Measurements from ENCODE around the gene ADAM19. TPM values are rescaled to one million over a fixed set of nuclear protein-coding genes. Genes with fewer than 3 reads are reported as not detected.

Gene ADAM19
- total and polyA plus RNA-seq, 2 experiments from 2014 or later, result 9.1 to 13.2 TPM

- Histone ChIP-seq H3K79me2 (replicated peaks; ENCODE audit: insufficient read depth) (no peaks in the 10 kb centered on the region), H3K9me2 (ENCODE audit: insufficient read depth) (no peaks in the 10 kb centered on the region), H3K4me3 (no peak overlapping the region), H3K27me3 (ENCODE audit: insufficient read depth) (no peaks in the 10 kb centered on the region), H3K4me1 (ENCODE audit: insufficient read depth) (no peaks in the 10 kb centered on the region), H3K36me3 (ENCODE audit: insufficient read depth) (no peaks in the 10 kb centered on the region), H3K4me2 (no peak overlapping the region), H3K27ac (ENCODE audit: low read depth) (no peak overlapping the region), H2AFZ (no peak overlapping the region), H4K20me1 (replicated peaks; ENCODE audit: insufficient read depth) (no peaks in the 10 kb centered on the region), H3F3A (replicated peaks; ENCODE audit: low read depth) (no peaks in the 10 kb centered on the region)
- H3K27ac Mint-ChIP-seq, result no peak overlapping the region
- H3K4me1 Mint-ChIP-seq, result no peaks in the 10 kb centered on the region
- no peak overlapping the region for H3K4me3 Mint-ChIP-seq
- peaks cover under 1% of the 10 kb centered on the region for H3K27me3 Mint-ChIP-seq (ENCODE audit: insufficient read depth, low read depth, poor library complexity)
- peaks cover 15% of the 10 kb centered on the region for H3K36me3 Mint-ChIP-seq (ENCODE audit: low read depth)
- no peaks in the 10 kb centered on the region for H3K9me3 Mint-ChIP-seq
- TF ChIP-seq, protein P1, sequence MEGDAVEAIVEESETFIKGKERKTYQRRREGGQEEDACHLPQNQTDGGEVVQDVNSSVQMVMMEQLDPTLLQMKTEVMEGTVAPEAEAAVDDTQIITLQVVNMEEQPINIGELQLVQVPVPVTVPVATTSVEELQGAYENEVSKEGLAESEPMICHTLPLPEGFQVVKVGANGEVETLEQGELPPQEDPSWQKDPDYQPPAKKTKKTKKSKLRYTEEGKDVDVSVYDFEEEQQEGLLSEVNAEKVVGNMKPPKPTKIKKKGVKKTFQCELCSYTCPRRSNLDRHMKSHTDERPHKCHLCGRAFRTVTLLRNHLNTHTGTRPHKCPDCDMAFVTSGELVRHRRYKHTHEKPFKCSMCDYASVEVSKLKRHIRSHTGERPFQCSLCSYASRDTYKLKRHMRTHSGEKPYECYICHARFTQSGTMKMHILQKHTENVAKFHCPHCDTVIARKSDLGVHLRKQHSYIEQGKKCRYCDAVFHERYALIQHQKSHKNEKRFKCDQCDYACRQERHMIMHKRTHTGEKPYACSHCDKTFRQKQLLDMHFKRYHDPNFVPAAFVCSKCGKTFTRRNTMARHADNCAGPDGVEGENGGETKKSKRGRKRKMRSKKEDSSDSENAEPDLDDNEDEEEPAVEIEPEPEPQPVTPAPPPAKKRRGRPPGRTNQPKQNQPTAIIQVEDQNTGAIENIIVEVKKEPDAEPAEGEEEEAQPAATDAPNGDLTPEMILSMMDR (conservative IDR thresholded peaks at IDR 0.05; ENCODE audit: low read depth in 2 of 2), result no peak
- TF ChIP-seq, protein P2, sequence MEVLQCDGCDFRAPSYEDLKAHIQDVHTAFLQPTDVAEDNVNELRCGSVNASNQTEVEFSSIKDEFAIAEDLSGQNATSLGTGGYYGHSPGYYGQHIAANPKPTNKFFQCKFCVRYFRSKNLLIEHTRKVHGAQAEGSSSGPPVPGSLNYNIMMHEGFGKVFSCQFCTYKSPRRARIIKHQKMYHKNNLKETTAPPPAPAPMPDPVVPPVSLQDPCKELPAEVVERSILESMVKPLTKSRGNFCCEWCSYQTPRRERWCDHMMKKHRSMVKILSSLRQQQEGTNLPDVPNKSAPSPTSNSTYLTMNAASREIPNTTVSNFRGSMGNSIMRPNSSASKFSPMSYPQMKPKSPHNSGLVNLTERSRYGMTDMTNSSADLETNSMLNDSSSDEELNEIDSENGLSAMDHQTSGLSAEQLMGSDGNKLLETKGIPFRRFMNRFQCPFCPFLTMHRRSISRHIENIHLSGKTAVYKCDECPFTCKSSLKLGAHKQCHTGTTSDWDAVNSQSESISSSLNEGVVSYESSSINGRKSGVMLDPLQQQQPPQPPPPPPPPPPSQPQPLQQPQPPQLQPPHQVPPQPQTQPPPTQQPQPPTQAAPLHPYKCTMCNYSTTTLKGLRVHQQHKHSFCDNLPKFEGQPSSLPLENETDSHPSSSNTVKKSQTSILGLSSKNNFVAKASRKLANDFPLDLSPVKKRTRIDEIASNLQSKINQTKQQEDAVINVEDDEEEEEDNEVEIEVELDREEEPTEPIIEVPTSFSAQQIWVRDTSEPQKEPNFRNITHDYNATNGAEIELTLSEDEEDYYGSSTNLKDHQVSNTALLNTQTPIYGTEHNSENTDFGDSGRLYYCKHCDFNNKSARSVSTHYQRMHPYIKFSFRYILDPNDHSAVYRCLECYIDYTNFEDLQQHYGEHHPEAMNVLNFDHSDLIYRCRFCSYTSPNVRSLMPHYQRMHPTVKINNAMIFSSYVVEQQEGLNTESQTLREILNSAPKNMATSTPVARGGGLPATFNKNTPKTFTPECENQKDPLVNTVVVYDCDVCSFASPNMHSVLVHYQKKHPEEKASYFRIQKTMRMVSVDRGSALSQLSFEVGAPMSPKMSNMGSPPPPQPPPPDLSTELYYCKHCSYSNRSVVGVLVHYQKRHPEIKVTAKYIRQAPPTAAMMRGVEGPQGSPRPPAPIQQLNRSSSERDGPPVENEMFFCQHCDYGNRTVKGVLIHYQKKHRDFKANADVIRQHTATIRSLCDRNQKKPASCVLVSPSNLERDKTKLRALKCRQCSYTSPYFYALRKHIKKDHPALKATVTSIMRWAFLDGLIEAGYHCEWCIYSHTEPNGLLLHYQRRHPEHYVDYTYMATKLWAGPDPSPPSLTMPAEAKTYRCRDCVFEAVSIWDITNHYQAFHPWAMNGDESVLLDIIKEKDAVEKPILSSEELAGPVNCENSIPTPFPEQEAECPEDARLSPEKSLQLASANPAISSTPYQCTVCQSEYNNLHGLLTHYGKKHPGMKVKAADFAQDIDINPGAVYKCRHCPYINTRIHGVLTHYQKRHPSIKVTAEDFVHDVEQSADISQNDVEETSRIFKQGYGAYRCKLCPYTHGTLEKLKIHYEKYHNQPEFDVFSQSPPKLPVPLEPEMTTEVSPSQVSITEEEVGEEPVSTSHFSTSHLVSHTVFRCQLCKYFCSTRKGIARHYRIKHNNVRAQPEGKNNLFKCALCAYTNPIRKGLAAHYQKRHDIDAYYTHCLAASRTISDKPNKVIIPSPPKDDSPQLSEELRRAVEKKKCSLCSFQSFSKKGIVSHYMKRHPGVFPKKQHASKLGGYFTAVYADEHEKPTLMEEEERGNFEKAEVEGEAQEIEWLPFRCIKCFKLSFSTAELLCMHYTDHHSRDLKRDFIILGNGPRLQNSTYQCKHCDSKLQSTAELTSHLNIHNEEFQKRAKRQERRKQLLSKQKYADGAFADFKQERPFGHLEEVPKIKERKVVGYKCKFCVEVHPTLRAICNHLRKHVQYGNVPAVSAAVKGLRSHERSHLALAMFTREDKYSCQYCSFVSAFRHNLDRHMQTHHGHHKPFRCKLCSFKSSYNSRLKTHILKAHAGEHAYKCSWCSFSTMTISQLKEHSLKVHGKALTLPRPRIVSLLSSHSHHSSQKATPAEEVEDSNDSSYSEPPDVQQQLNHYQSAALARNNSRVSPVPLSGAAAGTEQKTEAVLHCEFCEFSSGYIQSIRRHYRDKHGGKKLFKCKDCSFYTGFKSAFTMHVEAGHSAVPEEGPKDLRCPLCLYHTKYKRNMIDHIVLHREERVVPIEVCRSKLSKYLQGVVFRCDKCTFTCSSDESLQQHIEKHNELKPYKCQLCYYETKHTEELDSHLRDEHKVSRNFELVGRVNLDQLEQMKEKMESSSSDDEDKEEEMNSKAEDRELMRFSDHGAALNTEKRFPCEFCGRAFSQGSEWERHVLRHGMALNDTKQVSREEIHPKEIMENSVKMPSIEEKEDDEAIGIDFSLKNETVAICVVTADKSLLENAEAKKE (CRISPR knock-in tag; IDR thresholded peaks at IDR 0.05), result no peak
- no peak for DNase-seq (ENCODE audit: low spot score)
- ATAC-seq, result no peak
Measured at GRCh38 chr5:157486221-157486681, 89.3 kb downstream of the ADAM19 start.

- H3K9me2 ChIP-seq (ENCODE audit: insufficient read depth), result no peaks in the 10 kb centered on the region
- Mint-ChIP-seq H3K4me3 (no peak overlapping the region), H3K27ac (peak overlapping the region; percentile 68), H3K9me3 (no peaks in the 10 kb centered on the region), H3K36me3 (ENCODE audit: low read depth) (peaks cover 15% of the 10 kb centered on the region), H3K4me1 (no peaks in the 10 kb centered on the region), H3K27me3 (ENCODE audit: insufficient read depth, low read depth, poor library complexity) (no peaks in the 10 kb centered on the region)
- TF ChIP-seq NANOG (IDR thresholded peaks at IDR 0.05; ENCODE audit: borderline replicate concordance) (no peak), CREB1 (CRISPR knock-in tag; IDR thresholded peaks at IDR 0.05; ENCODE audit: low read depth) (no peak), JUNB (IDR thresholded peaks at IDR 0.05; ENCODE audit: unreplicated experiment) (no peak), STAT1 (IDR thresholded peaks at IDR 0.05; ENCODE audit: unreplicated experiment) (no peak)
- TF ChIP-seq, protein P3, sequence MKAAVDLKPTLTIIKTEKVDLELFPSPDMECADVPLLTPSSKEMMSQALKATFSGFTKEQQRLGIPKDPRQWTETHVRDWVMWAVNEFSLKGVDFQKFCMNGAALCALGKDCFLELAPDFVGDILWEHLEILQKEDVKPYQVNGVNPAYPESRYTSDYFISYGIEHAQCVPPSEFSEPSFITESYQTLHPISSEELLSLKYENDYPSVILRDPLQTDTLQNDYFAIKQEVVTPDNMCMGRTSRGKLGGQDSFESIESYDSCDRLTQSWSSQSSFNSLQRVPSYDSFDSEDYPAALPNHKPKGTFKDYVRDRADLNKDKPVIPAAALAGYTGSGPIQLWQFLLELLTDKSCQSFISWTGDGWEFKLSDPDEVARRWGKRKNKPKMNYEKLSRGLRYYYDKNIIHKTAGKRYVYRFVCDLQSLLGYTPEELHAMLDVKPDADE (IDR thresholded peaks at IDR 0.05), result no peak
- TF ChIP-seq, protein P4, sequence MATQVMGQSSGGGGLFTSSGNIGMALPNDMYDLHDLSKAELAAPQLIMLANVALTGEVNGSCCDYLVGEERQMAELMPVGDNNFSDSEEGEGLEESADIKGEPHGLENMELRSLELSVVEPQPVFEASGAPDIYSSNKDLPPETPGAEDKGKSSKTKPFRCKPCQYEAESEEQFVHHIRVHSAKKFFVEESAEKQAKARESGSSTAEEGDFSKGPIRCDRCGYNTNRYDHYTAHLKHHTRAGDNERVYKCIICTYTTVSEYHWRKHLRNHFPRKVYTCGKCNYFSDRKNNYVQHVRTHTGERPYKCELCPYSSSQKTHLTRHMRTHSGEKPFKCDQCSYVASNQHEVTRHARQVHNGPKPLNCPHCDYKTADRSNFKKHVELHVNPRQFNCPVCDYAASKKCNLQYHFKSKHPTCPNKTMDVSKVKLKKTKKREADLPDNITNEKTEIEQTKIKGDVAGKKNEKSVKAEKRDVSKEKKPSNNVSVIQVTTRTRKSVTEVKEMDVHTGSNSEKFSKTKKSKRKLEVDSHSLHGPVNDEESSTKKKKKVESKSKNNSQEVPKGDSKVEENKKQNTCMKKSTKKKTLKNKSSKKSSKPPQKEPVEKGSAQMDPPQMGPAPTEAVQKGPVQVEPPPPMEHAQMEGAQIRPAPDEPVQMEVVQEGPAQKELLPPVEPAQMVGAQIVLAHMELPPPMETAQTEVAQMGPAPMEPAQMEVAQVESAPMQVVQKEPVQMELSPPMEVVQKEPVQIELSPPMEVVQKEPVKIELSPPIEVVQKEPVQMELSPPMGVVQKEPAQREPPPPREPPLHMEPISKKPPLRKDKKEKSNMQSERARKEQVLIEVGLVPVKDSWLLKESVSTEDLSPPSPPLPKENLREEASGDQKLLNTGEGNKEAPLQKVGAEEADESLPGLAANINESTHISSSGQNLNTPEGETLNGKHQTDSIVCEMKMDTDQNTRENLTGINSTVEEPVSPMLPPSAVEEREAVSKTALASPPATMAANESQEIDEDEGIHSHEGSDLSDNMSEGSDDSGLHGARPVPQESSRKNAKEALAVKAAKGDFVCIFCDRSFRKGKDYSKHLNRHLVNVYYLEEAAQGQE (IDR thresholded peaks at IDR 0.05; ENCODE audit: unreplicated experiment), result no peak
- no peaks in the 10 kb centered on the region for H3K36me3 ChIP-seq (ENCODE audit: insufficient read depth)
- DNase-seq (ENCODE audit: low spot score) (no peak), ATAC-seq (no peak)
- H3F3A ChIP-seq (replicated peaks; ENCODE audit: low read depth), result no peaks in the 10 kb centered on the region
- H3K79me2 ChIP-seq (replicated peaks; ENCODE audit: insufficient read depth), result no peaks in the 10 kb centered on the region
- no peaks in the 10 kb centered on the region for H4K20me1 ChIP-seq (replicated peaks; ENCODE audit: insufficient read depth)
- no peaks in the 10 kb centered on the region for H3K27me3 ChIP-seq (ENCODE audit: insufficient read depth)
- H3K4me2 ChIP-seq, result no peak overlapping the region
- no peak overlapping the region for H3K27ac ChIP-seq (ENCODE audit: low read depth)
- no peaks in the 10 kb centered on the region for H3K4me1 ChIP-seq (ENCODE audit: insufficient read depth)
- no peak overlapping the region for H3K4me3 ChIP-seq
- H2AFZ ChIP-seq, result no peak overlapping the region
Measured at GRCh38 chr5:157485811-157486210, 89.8 kb downstream of the ADAM19 start.

Data from GM23338 (cell line).